ENCODE results near the gene RAI1.
A peak's percentile ranks its signal among the peaks of the same experiment; 100 is the strongest.

Gene RAI1

DNA sequence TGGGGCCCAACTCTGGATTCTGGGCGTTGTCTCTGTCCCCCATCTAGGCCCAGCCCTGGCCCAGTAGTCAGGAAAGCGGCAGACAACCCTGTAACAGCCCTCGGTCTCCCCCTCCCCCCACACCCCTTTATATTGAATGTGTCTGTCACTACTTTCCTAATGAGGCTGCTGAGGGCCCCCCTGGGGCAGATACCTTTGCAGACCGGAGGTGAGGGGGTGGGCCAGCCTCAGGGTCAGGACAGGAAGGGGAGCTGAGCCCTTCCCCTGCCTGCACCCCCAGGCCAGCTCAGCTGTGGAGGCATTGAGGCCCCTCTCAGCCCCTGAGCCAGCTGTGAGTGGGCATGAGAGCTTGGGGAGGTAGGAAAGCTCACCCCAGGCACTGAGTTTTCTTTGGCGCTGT, 17.1 kb downstream of the RAI1 start:
- no peak for DNase-seq (ENCODE audit: low spot score)

DNA sequence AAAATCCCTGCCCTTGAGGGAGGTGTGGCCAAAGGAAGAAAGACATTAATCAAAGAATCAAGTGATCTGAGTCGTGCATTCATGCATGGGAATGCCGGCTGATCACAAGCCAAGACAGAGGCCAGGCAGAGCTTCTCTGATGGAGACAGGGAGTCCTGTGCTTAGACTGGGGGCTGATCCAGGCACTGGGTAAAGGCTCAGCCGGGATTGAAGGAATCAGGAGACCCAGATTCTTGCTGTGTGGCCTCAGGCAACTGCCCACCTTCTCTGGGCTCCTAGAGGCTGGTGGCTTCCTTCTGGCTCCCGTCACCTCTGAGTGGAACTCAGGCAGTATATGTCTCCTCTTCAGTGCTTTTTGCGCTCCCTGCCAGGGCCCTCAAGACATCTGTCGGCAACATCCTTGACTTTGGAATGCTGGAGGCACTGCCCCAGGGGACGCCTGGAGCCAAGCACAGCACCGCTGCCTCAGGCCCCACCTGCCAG, 17.7 kb downstream of the RAI1 start:
- DNase-seq (ENCODE audit: low spot score) = no peak

DNA sequence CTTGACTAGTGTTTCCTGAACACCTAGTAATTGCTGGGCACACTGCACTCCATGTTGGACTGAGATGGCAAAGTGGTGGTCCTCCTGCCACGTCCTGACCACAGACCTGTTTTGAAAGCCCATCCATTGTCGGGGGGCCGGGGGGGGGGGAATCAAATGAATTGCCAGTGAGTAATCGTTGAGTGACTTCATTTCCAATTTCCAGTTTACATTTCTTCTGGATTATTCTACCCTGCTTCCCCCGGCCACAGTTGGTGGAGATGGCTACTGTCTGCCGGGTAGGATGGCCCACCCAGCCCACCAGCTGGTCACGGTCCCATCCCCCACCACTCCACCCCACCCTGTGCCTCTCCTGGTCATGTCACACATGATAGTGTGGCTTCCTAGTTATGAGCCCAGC, 18.2 kb downstream of the RAI1 start:
- no peak for DNase-seq (ENCODE audit: low spot score)

DNA sequence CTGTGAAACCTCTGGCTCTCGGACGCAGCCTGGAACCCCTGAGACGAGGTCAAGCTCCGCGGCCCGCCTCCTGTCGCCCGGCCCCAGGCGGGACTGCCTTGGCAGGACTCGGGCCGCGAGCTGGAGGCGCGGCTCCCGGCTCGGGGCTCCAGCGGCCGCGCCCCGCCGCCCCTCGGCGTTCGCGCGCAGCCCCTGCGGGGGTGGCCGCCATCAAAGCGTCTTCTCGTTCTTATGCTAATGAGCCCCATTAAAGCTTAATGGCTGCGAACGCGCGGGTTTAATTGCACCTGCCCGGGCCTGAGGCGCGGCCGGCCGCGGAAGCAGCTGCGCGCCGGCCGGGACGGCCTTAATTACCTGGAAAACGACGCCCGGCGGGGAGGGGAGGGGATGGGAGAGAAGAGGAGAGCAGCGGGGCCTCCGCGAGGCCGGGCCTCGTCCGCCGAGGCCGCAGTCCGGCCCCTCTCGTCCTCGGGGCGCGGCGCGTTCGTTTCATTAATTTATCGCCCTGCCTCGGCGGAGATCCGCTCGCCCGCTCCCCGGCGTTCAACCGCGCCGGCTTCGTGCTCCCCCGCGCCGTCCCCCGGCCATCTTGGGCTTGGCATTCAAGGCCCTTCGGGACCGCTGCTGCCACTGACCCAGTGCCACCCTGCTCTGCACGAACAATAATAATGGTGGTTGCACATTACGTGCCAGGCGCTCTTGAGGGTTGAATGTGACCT, 19.2 kb downstream of the RAI1 start:
- no peak for DNase-seq (ENCODE audit: low spot score)

DNA sequence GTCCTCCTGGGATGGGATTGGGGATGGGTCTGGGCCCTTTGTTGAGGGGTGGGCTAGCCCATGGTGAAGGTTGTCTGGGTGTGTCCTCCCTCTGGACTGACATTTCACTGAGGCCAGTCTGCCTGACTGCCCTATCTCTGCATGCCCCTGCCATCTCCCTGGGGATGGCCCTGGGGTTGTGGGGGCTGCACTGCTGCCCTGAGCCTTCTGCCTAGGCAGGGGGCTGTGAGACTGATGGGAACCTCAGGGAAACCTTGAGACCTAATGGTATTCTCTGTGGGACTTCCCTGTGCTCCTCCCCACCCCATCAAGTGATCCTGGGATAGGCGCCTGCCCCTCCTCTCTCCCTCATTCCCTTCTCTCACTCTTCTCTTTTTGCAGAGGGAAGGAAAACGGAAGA, 19.9 kb downstream of the RAI1 start:
- no peak for DNase-seq (ENCODE audit: low spot score)

DNA sequence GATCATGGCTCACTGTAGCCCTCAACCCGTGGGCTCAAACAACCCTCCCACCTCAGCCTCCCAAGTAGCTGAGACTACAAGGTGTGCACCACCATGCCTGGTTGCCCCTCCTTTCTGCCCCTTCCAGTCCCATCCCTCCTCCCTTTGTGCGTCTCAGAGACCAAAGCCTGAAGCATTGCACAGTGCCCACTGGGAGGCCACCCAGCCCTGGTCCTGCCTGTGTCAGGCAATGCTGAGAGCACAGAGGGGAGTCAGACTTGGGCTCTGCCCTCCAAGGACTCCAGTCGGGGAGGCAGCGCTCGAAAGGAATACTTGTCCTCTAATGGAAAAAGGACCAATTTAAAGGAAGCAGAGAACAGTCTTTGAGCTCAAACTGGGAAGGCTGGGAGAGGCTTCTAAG, 20.4 kb downstream of the RAI1 start:
- peak; percentile 41 for DNase-seq (ENCODE audit: low spot score)

DNA sequence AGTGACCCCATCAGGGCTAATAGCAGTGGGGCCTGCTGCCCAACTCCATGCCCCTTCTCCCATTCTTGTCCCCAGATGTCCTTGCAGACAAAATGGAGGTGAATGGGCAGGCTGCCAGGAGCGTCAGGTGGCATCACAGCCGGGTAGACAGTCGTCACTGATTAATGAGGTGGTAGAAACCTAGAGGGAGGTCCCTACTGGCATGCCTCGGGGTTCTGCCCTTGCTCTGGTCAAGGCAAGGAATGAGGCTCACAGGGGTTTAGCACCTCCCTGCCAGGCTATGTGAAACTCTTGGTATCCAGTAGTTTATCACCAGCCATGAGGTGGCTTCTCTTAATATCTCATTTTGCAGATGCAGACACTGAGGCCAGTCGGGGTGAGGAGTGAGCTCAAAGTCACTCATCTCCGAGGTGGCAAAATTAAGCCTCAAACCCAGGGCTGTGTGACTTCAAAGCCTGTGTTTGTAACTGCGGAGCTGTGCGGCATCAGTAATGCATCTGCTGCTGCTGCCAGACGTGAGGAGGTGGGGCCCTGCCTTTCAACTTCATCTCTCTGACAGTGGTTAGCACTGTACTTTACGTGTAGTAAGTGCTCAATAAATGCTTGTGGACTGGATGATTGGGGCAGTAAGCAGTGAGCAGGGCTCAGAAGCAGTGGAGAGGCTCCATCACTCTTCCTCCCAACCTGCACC, 21.3 kb downstream of the RAI1 start:
- peak; percentile 93 for DNase-seq (ENCODE audit: low spot score)

DNA sequence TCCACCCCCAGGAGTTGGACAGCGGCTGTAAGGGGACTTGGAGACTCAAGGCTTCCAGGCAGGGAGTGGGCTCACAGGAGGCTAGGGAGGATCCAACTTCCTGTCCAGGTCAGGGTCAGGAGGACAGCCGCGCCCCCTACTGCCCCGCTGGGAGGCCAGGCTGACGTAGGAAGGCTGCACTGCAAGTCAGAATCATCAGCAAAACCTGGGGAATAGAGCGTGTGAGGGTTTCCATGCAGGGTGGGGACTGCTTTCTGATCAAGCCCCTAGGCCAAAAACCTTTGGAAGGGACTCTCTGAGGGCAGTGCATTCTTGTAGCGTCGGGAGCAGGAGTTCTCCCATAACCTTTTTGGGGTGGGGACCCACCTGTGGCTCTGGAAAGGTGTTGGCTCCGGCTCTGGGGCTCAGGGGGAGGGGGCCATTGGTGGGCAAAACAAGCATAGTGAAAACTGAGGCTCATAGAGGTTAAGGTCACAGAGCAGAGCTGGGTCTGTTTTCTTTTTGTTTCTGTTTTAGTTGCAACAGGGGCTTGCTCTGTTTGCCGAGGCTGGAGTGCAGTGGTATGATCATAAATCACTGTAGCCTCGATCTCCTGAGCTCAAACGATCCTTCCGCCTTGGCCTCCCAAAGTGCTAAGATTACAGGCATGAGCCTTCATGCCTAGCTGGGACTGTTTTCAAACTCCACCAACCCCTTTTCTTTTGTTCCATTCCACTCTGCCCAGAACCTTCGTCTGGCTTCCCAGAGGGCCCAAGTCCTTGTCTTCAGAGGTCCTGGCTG, 22.1 kb downstream of the RAI1 start:
- no peak for DNase-seq (ENCODE audit: low spot score)

DNA sequence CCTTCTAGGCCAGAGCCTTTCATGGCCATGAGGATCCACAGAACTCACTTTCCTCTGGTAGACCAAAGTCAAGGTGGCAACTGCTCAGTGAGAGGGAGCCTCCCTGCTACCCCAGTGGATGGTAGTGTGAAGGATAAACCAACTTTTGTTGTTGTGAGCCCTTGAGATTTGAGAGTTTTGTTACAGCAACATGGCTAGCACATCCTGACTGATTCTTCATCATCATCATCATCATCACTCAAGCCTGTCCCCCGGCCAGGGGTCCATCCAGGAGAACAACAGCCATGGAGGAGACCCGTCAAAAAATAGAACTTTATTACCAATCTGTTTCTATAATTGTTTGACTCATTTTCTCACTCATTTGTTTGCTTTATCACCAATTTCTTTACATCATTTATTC, 23.7 kb downstream of the RAI1 start:
- no peak for DNase-seq (ENCODE audit: low spot score)

DNA sequence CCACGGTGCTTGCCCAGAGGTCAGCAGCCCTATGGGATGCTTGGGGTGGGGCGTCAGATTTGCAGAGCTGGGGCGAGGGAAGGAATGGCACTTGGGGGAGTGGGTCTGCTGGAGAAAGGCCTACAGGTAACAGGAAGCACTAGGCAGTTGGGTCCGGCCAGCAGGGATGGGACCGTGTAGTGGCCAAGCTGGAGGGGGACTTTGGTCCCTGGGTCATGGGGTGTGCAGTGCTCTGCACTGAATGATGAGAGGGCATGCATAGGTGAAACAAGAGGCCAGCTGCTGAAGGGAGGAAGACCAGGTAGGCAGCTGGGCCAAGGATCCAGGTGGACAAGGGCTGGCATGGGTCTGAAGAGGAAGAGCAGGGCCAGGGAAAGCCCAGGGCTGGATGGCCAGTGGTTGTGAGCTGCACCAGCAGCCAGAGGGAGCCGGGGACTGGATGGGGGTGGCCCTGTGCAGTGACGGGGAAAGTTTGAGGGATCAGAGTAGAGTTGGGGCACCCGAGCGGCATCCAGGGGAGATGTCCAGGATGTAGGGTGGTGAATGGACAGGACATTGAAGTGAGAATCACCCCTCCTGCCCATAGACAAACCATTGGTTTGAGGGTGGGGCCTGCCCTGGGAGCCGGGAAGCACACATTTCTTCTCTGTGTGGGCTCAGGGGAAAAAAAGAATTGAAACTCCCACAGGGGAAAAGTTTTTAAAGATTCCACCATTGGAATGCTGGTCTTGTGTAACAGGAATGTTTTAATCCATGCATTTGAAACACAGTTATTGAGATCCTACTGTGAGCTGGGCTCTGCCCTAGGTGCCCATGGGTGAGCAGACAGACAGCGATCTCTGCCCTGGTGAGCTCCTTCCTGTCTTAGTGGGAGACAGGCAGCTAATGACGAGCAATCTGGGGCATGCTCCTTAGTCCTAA, 25.1 kb downstream of the RAI1 start:
- DNase-seq (ENCODE audit: low spot score) = no peak

DNA sequence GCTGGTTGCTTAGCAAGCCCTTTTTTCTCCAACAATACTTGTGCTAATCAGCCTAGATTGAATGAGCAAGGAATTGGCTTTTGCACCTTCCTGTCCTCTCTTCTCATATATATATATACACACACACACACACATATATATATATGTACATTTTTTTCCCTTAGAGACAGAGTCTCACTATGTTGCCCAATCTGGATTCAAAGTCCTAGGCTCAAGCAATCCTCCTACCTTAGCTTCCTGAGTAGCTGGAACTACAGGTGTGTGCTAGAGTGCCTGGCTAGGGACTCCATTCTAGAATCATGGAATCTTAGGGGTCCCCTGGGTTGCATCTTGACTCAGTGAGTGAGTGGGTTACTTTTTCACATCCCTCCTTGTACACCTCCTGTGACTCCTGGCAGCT, 27.0 kb downstream of the RAI1 start:
- DNase-seq (ENCODE audit: low spot score) = no peak

DNA sequence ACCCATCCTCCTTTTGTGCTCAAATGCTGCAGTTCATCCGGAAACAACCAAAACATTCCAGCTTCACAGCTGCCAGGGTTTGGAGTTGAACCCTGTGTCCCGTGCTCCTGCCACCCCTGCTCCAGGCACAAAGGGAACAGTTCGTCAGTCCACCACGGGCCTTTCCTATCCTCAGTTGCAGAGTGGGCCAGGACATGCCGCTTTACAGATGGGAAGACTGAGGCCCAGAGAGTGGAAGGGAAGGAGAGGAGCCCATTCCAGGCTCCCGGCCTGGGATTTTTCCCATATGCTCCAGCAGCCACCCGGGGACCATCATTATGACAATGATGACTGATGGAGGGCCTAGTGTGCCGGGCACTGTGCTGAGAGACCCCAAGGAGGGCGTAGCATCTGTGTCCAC, 27.6 kb downstream of the RAI1 start:
- DNase-seq (ENCODE audit: low spot score) = no peak

DNA sequence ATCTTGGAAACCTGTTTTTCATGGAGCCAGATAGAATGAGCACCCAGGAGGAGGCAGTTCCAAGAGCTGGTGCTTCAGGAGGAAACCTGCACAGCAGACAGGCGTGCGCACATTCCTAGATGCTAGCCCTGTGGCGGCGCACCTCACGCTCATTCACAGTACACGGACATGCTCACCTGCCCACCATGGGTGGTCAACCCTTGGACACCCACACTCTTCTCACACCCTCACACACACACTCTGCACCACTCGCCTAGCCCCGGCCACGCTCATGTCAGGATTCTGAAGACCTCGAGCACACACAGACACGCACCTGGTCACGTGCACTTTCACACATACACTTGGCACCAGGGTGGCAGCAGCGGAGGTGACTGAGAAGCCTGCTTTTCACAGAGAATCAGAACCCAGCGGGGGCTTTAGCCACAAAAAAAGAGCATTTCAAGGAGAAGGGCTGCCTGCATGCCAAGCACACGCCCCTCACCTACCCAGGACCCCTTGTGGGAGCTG, 28.6 kb downstream of the RAI1 start:
- no peak for DNase-seq (ENCODE audit: low spot score)

DNA sequence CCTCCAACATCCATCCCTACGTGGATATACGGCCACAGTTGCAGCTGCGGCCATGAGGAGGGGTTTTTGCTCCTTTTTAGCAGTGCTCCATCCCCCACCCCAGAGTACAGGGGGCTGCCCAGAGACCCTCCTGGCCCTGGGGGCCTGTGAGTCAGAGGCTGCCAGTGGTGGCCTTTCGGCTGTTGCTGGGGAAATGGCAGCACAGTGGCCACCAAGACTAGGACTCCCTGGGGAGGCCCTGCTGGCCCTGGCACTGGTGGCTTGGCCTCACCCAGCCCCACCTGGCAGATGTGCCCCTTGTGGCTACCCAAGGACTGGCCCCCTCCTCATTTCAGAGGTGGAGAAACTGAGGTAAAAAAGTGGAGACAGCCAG, 29.1 kb downstream of the RAI1 start:
- no peak for DNase-seq (ENCODE audit: low spot score)

DNA sequence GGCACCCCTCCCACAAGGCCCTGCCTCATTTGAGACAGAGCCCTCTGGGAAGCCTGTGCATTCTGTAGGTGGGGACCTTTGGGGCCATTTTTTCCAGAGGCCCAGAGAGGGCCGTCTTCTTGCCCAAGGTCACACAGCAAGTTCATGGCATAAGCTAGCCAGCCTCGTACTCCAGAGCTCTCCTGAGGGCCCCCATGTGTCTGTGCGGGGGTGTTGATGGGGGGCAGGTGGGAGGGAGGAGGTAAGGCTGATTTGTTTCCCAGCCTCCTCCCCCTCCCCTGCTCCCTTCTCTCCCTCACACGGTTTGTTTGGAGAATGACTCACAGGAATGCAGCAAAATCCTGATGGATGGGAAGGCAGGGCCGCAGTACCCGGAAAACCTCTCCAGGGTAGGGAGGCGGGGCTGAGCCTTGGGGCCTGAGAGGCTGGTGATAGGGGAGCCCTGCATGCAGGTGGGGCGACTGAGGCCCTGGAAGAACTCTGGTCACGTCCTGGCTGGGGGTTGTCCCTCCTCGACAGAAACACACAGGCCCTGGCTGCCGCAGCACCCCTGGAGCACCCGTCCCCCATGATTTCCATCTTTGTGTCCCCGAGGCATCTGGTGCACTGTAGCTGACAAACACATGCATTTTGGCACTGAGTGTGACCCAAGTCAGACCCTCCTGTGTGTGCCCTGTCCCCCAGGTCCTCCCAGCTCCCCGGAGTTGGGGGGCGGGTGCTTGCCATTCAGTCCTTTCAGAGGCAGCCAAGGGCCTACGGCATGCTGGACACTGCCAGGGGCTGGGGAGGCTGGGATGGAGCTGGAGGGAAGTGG, 29.7 kb downstream of the RAI1 start:
- DNase-seq (ENCODE audit: low spot score) = no peak

DNA sequence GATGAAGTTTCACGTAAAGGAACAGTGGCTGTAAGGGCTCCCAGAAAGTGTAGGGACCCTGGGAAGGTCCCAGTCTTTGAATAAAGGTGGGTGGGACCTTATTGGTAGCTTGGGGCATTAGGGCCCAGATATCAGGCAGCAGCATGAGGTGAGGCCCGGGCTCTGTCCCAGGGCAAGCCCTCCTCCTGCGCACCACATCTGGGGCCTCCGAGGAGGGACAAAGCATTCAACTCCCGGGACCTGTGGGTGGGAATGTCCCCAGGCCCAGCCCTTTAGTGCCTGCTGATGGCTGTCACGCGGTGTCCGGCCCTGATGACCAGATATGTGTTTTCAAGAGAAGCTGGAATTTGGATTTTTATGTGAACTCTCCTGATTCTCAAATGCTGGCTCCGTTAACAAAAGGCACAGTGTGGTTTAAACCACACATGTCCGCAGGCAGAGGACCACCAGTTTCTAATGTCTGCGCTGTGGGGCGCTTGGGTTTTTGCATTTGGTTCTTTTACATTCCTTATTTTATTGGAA, 30.4 kb downstream of the RAI1 start:
- no peak for DNase-seq (ENCODE audit: low spot score)

DNA sequence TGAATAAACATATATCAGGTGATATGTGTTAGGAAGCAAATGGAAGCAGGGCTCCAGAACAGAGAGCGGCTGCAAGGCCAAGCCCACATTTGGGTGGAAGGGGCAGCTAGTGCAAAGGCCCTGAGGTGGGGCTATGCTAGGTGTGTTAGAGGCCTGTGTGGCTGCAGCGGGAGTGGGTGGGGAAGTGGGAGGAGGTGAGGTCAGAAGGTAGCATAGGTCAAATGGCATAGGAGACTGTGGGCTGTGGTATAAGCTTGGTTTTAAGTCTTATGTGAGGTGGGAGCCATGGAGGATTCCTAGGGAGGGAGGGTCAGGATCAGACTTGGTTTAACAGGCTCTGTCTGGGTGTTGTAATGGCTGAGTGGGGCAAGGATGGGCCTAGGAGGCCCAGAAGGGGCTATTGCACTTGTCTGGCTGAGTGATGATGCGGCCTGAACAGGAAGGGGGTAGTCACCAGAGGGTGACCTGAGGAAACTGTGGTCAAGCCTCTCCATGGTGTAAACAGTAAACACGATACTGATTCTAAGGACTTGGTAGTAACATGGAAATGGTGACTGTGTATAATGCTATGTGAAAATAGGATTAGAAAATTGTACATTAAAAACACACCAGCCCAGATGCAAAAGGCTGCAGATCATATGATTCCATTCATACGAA, 31.1 kb downstream of the RAI1 start:
- DNase-seq (ENCODE audit: low spot score) = no peak

DNA sequence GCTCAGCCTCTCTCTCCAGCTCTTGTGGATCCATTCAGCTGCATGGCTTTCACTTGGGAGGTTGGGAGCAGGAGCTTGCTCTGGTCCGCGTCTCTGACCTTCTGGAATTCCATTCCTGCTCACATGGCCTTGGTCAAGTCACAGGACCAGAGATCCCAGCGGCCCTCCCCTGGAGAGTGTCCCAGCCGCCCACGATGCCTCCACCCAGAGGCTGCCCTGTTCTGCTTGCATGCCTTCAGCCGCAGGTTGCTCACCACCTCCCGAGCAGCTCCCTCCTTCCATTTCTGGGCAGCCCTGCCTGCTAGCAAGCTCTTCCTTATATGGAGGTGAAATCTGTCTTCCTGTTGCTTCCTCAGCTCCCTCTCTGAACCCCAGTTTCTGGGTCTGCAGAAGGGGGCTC, 32.6 kb downstream of the RAI1 start:
- no peak for DNase-seq (ENCODE audit: low spot score)

DNA sequence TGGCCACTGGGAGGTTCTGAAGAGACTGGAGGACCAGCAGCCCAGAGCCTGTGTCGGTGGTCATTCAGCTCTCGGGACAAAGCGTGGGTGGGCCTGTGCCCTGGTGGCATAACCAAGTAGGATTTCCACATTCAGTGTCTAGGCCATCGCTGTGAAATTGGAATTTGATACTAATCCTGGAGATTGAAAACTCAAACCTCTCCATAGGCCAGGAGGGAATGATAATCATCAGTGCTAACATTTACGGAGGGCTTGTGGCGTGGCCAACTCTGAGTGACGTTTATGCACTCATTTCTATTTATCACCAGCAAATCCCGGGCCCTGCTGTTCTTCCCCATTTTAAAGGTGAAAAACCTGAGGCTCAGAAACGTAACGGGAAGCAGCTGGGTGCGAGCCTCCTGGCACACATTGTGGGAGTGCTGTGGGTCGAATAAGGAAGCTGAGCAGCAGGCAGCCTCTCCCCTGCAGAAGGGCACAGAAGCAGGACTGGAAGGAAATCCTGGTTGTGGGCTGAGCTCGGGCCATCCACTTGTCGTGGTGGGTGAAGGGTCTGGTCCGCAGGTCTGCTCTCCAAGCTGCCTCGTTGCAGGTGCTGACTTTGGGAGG, 33.1 kb downstream of the RAI1 start:
- no peak for DNase-seq (ENCODE audit: low spot score)

DNA sequence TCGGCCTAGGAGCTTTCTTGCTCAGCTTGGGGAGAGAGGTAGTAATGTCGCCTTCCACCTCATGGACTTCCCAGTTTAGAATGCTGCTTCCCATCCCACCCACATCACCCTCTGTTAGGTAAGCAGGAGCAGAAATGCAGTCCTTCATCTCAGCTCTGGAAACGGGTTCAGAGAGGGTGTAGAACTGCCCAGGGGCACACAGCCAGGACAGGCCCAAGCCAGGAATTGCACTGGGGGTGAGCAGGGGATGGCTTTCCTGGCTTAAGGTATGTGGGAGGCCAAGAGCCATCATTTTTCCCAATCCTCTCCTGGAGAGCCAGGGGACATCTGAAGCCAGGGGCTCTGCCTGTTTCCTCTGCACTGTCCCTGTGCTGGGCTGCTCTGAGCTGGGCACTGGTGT, 33.6 kb downstream of the RAI1 start:
- DNase-seq (ENCODE audit: low spot score) = no peak
